Globus pallidus (tissue), 1 donor: ENCODE measurements around the gene SIPA1L3.
"Not testable (repeated sequence)": the region's sequence is repeated elsewhere in the genome, so short reads cannot be mapped to it uniquely, and the experiment has no call there.

Experiments
- DNase-seq: peaks from one replicate; pipeline ENCODE4 v3.0.0-alpha.2; 2015; ENCODE audit warnings: low spot score

SIPA1L3 gene

DNA sequence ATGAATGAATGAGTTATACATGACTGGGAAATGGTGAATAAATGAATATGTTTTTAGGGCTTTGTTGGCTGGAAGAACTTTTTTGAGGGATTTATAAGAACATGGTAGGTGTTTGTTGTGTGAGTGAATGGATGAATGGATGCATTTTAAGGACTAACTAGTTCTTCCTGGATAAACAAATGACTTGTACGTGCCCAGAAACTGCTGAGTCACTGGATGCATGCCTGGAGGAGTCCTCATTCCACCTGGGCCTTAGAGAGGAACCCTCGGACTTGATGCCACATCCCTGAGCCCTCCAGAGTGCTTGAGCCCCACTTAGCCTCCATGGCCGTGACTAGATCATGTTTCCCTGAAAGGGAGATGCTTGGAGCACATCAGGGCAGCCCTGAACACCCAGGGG lies 163.6 kb downstream of the SIPA1L3 start:
- no peak for DNase-seq

DNA sequence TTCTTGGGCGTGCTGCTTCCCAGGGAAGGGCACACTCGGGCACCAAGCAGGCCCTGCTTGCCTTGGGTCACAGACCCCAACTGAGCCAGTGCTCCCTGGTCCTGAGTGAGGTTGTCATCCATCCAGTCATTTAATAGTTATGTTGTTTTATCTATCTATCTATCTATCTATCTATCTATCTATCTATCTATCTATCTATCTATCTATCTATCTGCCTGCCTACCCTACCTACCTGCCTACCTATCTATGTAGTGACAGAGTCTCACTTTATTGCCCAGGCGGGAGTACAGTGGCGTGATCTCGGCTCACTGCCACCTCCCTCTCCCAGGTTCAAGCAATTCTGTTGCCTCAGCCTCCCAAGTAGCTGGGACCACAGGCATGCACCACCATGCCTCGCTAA lies 164.0 kb downstream of the SIPA1L3 start:
- not testable (repeated sequence) for DNase-seq

GRCh38 chr19:38071647-38072046 lies 164.6 kb downstream of the SIPA1L3 start:
- DNase-seq: no peak

DNA sequence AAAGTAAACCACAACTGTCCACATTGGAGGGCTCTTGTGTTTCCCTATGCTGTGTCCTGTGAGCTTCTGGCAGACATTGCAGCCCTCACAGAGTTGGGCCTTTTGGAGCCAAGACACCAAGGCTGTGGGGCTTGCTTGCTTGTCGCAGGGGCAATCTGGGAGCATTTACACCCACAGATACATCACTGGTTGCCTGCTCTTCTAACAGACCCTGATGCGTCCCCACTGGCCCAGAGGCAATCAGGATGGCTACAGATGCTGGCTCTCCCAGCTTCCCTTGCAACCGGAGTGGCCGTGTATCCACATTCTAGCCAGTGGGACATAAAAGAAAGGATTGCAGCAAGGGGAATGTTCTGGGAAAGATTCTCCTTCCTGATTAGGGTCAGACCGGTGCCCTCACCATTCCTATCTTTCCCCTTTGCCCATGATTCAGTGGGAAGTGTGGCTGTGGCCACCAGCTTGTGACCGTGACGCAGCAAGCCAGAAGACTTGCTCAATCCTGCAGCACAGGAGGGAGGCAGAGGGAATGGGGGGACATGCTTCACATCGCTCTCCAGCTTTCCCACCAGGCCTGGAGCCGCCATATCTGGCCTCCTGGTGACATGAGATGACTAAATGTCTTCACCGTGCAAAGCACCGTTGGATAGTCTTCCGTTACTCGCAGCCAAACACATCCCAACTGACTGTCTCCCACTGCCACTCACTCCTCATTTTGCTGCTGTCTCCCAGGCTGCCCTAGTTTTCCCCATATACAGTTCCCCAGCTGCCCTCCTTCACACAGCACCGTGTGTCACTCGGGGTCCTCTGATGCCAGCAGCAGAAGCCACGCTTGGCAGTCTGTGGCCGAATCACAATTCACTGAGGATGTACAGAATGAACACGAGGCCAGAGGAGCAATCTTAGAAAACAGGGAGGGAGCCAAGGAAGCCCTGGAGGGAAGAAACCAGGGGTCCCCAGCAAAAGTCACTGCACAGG lies 166.1 kb downstream of the SIPA1L3 start:
- DNase-seq: no peak

DNA sequence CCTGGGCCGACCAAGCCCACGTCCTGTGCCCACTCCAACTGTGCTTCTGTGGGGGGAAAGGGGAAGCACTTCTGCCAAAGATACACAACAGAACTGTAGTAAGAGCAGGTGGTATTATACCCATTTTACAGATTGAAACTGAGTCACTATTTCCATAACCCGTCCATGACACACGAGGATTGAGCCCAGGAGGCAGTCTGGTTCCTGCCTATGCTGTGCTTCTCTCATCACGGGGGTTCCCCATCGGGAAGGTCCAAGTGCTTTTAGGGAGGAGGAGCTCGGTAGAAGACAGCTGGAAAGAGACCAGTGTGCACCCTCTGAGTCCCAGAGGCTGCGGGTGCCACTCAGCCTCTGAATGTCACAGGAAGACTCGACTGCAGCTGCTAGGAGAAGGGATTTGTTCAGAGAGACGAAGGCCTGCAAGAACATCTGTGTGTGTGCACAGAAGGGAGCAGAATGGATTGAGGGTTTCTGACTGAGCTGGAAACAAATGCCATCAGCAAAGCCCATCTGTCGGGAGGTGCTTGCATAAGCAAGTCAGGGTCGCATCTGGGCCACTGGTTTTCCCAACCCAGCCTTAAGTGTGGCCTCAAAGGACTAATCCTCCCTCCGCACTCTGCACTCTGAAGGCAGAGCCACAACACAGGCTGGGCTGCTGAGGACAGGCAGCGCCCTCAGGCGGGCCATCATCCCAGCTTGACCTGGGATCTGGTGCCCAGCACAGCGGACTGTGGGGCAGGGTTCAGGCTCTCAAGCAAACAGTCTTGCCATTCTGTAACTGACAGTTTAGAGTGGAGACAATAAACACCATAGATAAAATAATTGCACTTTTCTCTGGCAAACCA lies 167.1 kb downstream of the SIPA1L3 start:
- DNase-seq: peak; percentile 48

GRCh38 chr19:38076337-38076736 lies 169.3 kb downstream of the SIPA1L3 start:
- DNase-seq: no peak

DNA sequence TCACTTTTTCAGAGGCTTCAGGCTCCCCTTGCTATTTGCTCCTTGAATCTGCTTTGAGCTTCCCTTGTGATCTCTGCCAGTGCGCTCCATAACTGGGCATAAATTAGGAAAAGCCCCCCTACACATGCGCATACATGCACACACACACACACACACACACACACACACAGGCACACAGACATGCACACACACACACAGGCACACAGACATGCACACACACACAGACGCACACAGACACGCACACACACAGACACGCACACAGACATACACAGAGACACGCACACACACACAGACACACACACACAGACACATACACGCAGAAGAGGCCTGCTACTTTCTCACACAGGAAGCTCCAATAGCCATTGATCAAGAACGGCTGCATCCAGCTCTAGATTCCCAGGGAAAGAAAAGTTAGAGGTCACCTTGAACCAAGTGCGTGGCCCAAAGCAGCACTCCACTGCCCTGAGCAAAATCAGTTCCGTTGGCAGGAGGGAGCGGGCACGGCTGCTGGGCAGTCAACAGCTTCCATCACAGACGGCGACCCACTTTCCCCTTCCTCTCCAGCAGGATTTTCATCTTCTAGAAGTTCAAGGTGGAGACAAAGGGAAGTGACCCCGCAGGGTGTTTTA lies 171.4 kb downstream of the SIPA1L3 start:
- DNase-seq: no peak

- DNase-seq: no peak
These were observed 172.9 kb downstream of the SIPA1L3 start for GRCh38 chr19:38079926-38080380.

- DNase-seq: no peak
These were observed 174.7 kb downstream of the SIPA1L3 start for GRCh38 chr19:38081547-38082255.

- DNase-seq: no peak
These were observed 175.5 kb downstream of the SIPA1L3 start for GRCh38 chr19:38082256-38083118.

DNA sequence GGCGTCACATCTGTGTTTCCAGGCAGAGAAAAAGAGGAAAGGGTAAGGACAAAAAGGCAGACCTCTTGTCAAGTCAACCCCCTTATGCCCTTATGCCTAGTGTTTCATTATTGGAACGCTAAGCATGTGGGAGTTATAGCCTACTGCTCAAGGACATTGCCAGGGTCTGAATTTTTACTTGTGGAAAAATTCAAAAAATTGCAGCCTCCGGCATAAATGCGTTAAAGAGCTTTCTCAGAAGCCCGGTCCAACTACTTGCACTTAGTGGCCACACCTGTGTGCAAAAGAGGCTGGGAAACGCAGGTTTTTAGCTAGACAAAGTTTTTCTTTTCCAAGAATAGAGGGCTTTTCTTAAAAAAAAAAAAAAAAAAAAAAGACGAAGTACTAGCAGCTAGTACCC lies 177.2 kb downstream of the SIPA1L3 start:
- no peak for DNase-seq

DNA sequence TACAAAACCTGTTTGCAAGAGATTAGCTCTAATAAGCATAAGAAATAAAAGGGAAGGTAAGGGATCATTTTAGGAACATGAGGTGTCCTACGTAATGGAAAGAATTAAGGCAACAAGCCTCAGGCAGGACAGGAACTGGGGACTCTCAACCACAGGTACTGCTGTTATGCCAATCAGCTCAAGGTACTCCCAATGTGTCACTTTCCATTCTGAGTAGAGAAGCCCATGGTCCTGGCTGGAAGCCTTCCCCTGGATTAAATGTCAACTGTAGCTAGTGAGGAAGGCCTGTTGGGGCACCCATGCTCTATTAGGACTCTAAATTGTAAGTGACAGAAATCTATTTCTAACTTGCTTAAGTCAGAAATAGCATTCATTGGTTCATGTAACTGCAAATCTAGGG lies 182.4 kb downstream of the SIPA1L3 start:
- no peak for DNase-seq

GRCh38 chr19:38093154-38093553 lies 186.1 kb downstream of the SIPA1L3 start:
- DNase-seq: no peak

DNA sequence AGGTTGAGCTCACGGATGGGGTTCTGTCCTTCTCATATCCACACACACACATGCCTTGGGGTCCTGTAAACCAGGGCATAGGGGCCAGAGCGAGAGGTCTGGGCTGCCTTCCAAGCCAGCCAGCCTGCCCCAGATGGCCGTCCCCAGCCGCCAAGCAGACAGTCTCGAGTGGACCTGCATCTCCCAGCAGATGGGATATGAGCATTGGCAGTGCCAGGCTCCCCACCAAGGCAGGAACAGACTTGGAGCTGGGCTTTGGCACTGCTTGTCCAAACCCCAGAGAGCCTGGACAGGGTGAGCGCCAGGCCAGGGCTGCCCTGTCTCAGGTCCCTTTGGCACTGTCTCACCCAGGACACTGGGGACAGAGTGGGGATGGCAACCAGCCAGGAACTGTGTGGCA lies 186.6 kb downstream of the SIPA1L3 start:
- DNase-seq: peak; percentile 50

GRCh38 chr19:38095411-38096308 lies 188.7 kb downstream of the SIPA1L3 start:
- DNase-seq: peak; percentile 53

DNA sequence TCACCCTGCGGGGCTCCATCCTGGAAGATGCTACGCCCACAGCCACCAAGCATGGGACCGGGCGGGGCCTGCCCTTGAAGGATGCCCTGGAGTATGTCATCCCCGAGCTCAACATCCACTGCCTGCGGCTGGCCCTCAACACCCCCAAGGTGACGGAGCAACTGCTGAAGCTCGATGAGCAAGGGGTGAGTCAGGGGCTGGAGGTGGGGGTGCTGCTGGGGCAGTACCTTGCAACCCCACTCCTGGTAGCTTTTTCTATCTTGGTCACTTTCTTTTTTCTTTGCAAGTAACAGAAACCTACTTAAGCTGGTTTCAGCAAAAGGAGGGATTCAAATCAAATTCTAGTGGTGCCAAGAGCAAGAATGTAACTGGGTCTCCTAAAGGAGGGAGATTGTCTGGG lies 193.0 kb downstream of the SIPA1L3 start:
- DNase-seq: no peak

GRCh38 chr19:38100589-38100988 lies 193.6 kb downstream of the SIPA1L3 start:
- no peak for DNase-seq

DNA sequence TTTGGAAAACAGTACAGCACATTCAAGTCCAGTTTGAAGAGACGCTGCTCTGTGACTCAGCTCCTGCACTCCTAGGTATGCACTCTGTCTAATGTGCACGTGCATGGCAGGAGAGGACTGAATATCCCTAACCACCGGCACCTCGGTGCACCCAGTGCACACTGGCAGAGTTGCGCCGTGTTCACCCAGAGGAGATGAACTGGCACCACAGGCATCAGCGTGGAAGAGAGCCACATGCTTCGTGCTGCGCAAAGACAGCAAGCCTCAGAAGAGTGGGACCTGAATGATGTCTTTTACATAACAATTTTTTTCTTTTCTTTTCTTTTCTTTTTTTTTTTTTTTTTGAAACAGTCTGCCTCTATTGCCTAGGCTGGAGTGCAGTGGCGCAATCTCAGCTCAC lies 194.7 kb downstream of the SIPA1L3 start:
- no peak for DNase-seq

- DNase-seq: no peak
These were observed 198.6 kb downstream of the SIPA1L3 start for GRCh38 chr19:38105574-38105973.

GRCh38 chr19:38107129-38107528 lies 200.1 kb downstream of the SIPA1L3 start:
- no peak for DNase-seq
